Ishikawa (cell line): ENCODE measurements around the gene KCNQ5.

Experiments
- CEBPB ChIP-seq: IDR thresholded peaks from 2 replicates; pipeline ENCODE4 v1.6.1; 2012
- CREB1 ChIP-seq: IDR thresholded peaks from 2 replicates; pipeline ENCODE4 v1.6.1; 2012; ENCODE audit warnings: low read depth
- EGR1 ChIP-seq: IDR thresholded peaks from 2 replicates; pipeline ENCODE4 v1.6.1; 2012
- EP300 ChIP-seq: IDR thresholded peaks from 2 replicates; pipeline ENCODE4 v1.6.1; 2012; ENCODE audit warnings: borderline replicate concordance
- FOXM1 ChIP-seq: IDR thresholded peaks from 2 replicates; pipeline ENCODE4 v1.6.1; 2012; ENCODE audit warnings: low read depth, borderline replicate concordance
- NFIC ChIP-seq: IDR thresholded peaks from 2 replicates; pipeline ENCODE4 v1.6.1; 2012
- RAD21 ChIP-seq: IDR thresholded peaks from 2 replicates; pipeline ENCODE4 v1.6.1; 2012; ENCODE audit warnings: low read depth
- TAF1 ChIP-seq: IDR thresholded peaks from 2 replicates; pipeline ENCODE4 v1.6.1; 2012; ENCODE audit warnings: low read depth, mild to moderate bottlenecking
- TCF12 ChIP-seq: IDR thresholded peaks from 2 replicates; pipeline ENCODE4 v1.6.1; 2012; ENCODE audit warnings: low read depth
- TEAD4 ChIP-seq: IDR thresholded peaks from 2 replicates; pipeline ENCODE4 v1.6.1; 2012
- YY1 ChIP-seq: IDR thresholded peaks from 2 replicates; pipeline ENCODE4 v1.6.1; 2012; ENCODE audit warnings: low read depth
- ZBTB7A ChIP-seq: IDR thresholded peaks from 2 replicates; pipeline ENCODE4 v1.6.1; 2012; ENCODE audit warnings: low read depth
- TF ChIP-seq, protein P1 (sequence below): IDR thresholded peaks from 2 replicates; pipeline ENCODE4 v1.6.1; 2012; ENCODE audit warnings: low read depth, mild to moderate bottlenecking
- TF ChIP-seq, protein P2 (sequence below): IDR thresholded peaks from 2 replicates; pipeline ENCODE4 v1.6.1; 2012
- TF ChIP-seq, protein P3 (sequence below): IDR thresholded peaks from 2 replicates; pipeline ENCODE4 v1.6.1; 2012

Gene KCNQ5

DNA sequence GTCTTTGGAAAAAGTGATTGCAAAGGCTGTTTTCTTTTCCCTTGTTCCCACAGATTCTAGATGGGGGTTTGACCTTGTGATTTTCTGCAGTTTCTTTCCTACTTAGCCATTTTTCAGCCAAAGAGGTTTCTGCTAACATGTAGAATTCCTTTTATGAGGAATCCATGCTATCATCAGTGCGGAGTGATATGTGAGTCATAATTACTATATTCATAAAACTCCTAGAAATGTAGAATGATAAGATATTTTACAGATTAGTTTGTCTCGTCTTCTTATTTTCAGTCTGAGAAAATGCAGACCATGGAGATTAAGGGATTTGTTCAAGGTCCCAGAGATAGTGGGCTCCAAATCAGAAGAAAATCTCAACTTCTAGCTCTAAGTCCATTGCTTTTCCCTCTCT lies 98.6 kb downstream of the KCNQ5 start:
- TF ChIP-seq RAD21 (no peak), ZBTB7A (no peak), TEAD4 (no peak), CEBPB (no peak), TCF12 (no peak), TAF1 (no peak), EP300 (no peak), NFIC (no peak), YY1 (no peak)
- TF ChIP-seq, protein P1, sequence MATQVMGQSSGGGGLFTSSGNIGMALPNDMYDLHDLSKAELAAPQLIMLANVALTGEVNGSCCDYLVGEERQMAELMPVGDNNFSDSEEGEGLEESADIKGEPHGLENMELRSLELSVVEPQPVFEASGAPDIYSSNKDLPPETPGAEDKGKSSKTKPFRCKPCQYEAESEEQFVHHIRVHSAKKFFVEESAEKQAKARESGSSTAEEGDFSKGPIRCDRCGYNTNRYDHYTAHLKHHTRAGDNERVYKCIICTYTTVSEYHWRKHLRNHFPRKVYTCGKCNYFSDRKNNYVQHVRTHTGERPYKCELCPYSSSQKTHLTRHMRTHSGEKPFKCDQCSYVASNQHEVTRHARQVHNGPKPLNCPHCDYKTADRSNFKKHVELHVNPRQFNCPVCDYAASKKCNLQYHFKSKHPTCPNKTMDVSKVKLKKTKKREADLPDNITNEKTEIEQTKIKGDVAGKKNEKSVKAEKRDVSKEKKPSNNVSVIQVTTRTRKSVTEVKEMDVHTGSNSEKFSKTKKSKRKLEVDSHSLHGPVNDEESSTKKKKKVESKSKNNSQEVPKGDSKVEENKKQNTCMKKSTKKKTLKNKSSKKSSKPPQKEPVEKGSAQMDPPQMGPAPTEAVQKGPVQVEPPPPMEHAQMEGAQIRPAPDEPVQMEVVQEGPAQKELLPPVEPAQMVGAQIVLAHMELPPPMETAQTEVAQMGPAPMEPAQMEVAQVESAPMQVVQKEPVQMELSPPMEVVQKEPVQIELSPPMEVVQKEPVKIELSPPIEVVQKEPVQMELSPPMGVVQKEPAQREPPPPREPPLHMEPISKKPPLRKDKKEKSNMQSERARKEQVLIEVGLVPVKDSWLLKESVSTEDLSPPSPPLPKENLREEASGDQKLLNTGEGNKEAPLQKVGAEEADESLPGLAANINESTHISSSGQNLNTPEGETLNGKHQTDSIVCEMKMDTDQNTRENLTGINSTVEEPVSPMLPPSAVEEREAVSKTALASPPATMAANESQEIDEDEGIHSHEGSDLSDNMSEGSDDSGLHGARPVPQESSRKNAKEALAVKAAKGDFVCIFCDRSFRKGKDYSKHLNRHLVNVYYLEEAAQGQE: no peak
- TF ChIP-seq, protein P2, sequence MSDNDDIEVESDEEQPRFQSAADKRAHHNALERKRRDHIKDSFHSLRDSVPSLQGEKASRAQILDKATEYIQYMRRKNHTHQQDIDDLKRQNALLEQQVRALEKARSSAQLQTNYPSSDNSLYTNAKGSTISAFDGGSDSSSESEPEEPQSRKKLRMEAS: no peak
- TF ChIP-seq, protein P3, sequence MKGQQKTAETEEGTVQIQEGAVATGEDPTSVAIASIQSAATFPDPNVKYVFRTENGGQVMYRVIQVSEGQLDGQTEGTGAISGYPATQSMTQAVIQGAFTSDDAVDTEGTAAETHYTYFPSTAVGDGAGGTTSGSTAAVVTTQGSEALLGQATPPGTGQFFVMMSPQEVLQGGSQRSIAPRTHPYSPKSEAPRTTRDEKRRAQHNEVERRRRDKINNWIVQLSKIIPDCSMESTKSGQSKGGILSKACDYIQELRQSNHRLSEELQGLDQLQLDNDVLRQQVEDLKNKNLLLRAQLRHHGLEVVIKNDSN: no peak

DNA sequence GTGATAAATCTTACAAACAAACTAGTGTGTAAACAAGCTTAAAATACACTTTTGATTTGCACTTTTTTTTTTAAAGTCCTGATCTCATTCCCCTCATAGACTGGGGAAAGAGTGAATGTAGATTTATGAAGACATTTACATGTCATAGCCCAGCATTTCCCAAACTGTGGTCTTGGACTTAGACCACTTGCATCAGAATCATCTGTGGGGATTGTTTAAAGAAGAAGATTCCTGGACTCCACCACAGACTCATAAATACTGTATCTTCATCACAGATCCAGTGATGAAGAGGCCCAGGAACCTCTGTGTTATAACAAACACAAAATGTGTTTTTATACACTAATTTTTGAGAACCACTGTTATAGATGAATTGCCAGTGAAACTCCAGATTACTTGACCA lies 99.5 kb downstream of the KCNQ5 start:
- TF ChIP-seq ZBTB7A (no peak), EP300 (no peak), NFIC (no peak), TEAD4 (no peak), CEBPB (no peak), EGR1 (no peak), TCF12 (no peak), YY1 (no peak), RAD21 (no peak), CREB1 (no peak), TAF1 (no peak), FOXM1 (no peak)
- TF ChIP-seq, protein P1: no peak
- TF ChIP-seq, protein P2: no peak
- TF ChIP-seq, protein P3: no peak

DNA sequence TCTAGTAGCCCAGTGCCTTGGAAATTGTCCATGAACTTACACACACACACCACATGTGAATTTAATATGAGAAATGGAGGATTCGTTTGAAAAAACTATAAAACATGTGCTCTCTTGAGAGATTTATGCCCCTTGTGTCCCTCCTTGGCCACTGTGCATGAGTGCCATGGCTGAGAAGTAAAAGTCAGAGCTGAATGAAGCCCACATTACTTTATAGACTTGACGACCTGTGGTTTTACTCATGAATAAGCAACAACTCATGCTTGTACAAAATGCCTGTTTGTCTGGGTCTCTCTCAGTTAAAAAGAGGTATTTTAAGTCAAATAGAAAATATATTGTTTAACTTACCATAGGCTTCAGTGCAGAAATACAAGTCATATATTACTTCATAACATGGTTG lies 102.7 kb downstream of the KCNQ5 start:
- TF ChIP-seq YY1: no peak
- no peak for TF ChIP-seq FOXM1
- TF ChIP-seq, protein P1: no peak
- no peak for TF ChIP-seq NFIC
- no peak for TF ChIP-seq ZBTB7A
- no peak for TF ChIP-seq TEAD4
- TF ChIP-seq, protein P2: no peak
- no peak for TF ChIP-seq EGR1
- no peak for TF ChIP-seq TAF1
- no peak for TF ChIP-seq EP300
- no peak for TF ChIP-seq TCF12

DNA sequence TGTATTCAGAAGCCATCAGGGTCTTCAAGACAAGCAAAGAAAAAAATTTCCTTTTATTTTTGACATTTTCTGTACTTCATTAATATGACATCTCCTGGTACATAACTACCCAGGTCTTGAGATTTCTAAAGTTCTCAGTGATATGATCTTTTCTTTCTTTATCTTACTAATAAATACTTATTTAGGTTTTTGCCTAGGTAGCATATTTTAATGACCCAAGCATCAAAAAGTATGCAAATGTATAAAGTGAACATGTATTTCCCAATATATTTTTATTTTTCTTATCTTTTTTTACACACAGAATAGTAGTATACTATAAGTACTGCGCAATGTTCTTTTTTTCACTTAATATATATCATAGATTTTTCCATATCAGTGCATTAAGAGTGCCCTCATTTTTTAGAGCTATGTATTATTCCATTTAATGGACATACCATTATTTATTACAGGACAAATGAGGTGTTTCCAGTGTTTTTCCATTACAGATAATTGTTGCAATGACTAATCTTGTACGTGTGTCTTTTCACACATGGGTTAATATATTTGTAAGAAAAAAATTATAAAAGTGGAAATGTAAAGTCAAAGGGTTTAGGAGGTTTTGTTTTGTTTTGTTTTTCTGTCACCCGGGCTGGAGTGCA lies 107.0 kb downstream of the KCNQ5 start:
- no peak for TF ChIP-seq CEBPB
- TF ChIP-seq, protein P3: no peak
- no peak for TF ChIP-seq EGR1
- no peak for TF ChIP-seq TAF1
- TF ChIP-seq TEAD4: no peak
- TF ChIP-seq NFIC: no peak
- TF ChIP-seq TCF12: no peak
- TF ChIP-seq YY1: no peak
- TF ChIP-seq RAD21: no peak
- TF ChIP-seq, protein P1: no peak
- no peak for TF ChIP-seq CREB1
- no peak for TF ChIP-seq EP300
- no peak for TF ChIP-seq ZBTB7A
- TF ChIP-seq, protein P2: no peak
